HG02571 (cell line): ENCODE data around the gene HMCN1.

Experiments used
- ATAC-seq: cut with Tn5 transposase; IDR thresholded peaks from one replicate; pipeline ENCODE4 v1.9.1; 2021; ENCODE audit warnings: mild to moderate bottlenecking, moderate library complexity; ENCODE audit not compliant: unreplicated experiment

Gene HMCN1

GRCh38 chr1:185957441-185958363 is 223.5 kb downstream of the HMCN1 start:
- no peak for ATAC-seq

GRCh38 chr1:185960422-185961321 is 226.5 kb downstream of the HMCN1 start:
- no peak for ATAC-seq

- no peak for ATAC-seq
These were observed 227.5 kb downstream of the HMCN1 start for GRCh38 chr1:185961664-185962063.

- ATAC-seq, result no peak
These were observed 230.8 kb downstream of the HMCN1 start for GRCh38 chr1:185964946-185965345.

- ATAC-seq, result no peak
These were observed 231.7 kb downstream of the HMCN1 start for GRCh38 chr1:185965870-185966269.

GRCh38 chr1:185966471-185966870 is 232.3 kb downstream of the HMCN1 start:
- ATAC-seq, result no peak

GRCh38 chr1:185969028-185969427 is 234.8 kb downstream of the HMCN1 start:
- ATAC-seq, result no peak

GRCh38 chr1:185969524-185969991 is 235.4 kb downstream of the HMCN1 start:
- ATAC-seq, result no peak

GRCh38 chr1:185971688-185972087 is 237.5 kb downstream of the HMCN1 start:
- no peak for ATAC-seq

- no peak for ATAC-seq
These were observed 238.1 kb downstream of the HMCN1 start for GRCh38 chr1:185972096-185972850.

- ATAC-seq, result no peak
These were observed 239.5 kb downstream of the HMCN1 start for GRCh38 chr1:185973645-185974044.

- ATAC-seq, result no peak
These were observed 240.4 kb downstream of the HMCN1 start for GRCh38 chr1:185974367-185975170.

- no peak for ATAC-seq
These were observed 246.7 kb downstream of the HMCN1 start for GRCh38 chr1:185980891-185981290.

- no peak for ATAC-seq
These were observed 250.1 kb downstream of the HMCN1 start for GRCh38 chr1:185984113-185984836.

GRCh38 chr1:185987611-185988321 is 253.6 kb downstream of the HMCN1 start:
- no peak for ATAC-seq

GRCh38 chr1:185990565-185990964 is 256.4 kb downstream of the HMCN1 start:
- no peak for ATAC-seq

- ATAC-seq, result no peak
These were observed 257.1 kb downstream of the HMCN1 start for GRCh38 chr1:185991266-185991665.

GRCh38 chr1:185996211-185996610 is 262.0 kb downstream of the HMCN1 start:
- ATAC-seq, result no peak

- no peak for ATAC-seq
These were observed 264.2 kb downstream of the HMCN1 start for GRCh38 chr1:185998391-185998790.
